HG02884 (cell line): ENCODE results near the gene ARID5B.

Experiments
- ATAC-seq: cut with Tn5 transposase; IDR thresholded peaks from one replicate; pipeline ENCODE4 v1.9.1; 2021; ENCODE audit warnings: mild to moderate bottlenecking, moderate library complexity; ENCODE audit not compliant: unreplicated experiment

The ARID5B gene

DNA sequence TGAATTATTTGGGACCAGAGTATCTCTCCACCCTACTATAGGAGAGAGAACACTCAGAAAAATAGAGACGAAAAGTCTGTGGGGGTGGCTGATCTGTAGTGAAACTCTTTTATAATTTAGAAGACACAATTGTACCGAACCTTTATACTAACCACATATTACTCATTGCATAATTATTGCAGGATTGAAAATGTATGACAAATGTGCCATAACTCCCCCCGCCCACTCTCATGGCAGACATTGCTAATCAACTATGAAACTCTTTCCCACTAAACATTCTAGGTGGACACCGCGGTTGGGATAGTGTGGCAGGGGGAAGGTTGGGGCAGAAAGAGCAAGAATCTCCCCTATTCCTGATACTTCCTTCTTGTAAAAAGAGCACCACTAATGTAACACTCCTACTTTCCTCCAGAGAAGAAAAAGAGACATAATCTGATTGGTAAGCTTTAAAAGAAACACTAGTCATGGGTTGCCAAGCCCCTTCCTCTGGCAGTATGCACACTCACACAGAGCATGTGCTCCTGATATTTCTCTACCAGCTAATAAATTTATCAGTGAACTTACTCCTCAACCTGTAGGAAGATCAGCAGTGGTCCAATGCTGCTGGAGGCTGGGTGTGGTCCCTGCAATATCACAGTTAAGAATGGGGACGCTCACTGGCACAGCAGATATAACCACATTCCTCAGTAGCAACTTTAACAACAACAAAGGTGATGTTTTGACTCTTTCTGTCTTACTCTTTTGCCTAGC lies 18.7 kb upstream of the ARID5B start:
- ATAC-seq = peak; percentile 70

DNA sequence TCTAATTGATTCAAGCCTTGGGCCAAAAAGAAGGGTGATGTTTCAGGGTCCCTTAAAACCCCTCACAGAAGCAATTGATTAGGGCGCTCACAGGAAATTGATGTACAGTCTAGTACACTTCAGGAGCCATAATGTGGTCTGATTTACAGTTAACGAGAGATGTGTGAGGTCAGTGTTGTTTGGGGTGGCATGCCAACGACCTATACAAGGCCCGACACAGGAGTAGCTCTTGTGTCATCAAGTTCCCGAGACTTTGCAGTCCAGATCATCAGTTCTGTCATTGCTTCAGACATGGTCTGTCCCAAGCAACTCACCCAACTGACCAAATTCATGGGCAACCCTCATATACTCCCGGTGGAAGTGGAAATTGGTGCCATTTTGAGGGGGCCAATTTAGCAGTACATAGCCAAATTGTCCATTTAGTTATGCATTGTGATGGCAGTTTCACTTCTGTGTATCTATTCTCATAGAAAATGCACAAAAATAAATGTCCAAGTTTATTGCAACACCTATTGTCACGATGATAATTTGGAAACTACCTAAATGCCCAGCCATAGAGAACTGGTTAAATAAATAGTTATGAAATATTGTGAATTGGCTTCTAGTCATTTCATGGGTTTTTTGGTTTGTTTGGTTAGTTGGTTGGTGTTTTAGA lies 18.0 kb upstream of the ARID5B start:
- no peak for ATAC-seq

DNA sequence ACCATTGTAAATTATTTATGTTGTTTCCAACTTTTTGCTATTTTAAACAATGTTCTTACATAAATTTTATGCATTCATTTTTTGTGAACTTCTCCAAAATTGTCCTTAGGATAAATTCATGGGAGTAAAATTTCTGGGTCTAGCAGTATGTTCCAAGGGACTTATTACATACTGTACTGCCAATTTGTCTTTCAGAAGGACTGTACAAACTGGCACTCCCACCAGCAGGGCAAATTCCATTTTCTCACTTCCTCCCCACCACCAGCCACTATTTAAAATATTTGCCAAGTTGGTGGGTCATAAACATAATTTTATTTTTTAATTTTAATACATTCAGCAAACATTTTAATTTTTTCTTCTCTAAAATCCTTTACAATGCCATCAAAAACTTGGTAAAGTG lies 13.7 kb upstream of the ARID5B start:
- no peak for ATAC-seq

DNA sequence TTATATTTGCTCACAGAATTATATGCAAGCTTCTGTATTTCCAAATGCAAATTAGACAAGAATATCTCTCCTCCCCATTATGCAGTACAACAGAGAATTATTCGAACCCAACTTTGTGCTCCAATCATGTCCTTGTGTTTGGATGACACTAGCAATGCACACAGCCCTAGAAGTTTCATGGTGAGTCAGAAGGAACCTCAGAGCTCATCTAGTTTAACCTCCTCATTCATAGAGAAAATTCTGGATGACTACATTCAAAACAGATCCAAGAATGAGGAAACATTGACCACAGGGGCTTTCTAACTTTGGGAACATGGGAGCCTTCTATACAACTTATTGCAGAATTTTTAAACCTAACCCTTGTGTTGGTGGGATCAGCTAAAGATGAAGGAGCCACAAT lies 12.8 kb upstream of the ARID5B start:
- ATAC-seq = peak; percentile 59

DNA sequence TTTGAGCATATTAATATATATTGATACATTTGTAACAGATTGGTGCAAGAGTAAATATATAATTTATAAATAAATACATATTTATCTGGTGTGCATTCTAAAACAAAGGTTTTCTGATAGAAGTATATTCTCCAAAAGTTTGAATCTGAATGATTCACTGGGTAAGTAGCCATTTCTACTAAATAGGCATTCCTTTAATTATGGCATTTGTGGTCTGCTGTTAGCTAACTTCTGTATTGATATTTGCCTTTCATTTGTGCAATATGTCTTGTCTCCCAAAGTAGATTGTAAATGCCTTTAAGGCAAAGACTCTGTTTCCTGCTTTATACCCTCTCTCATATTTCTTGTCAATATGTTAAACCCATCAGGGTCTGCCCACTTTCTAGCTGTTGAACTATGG lies 11.1 kb upstream of the ARID5B start:
- ATAC-seq = no peak

DNA sequence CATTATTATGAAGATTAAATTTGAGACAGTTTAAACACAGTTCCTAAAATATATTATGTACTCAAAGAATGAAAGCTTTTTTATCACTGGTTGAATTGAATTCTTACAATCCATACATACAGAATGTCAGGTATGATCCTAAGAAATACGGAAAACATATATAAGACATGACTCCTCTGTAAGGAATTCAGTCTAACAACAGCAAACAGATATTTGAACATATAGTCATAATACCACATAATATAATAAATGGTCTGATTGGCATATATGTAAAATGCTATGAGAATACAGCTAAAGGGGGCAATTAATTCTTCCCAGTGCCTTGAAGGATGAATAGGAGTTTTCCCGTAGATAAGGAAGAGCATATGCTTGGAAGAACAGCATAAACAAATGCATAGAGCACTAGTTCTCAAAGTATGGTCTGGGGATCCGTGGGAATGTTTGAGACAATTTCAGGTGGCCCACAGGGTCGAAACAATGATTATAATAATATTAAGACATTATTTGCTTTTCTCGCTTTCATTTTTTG lies 10.6 kb upstream of the ARID5B start:
- no peak for ATAC-seq

DNA sequence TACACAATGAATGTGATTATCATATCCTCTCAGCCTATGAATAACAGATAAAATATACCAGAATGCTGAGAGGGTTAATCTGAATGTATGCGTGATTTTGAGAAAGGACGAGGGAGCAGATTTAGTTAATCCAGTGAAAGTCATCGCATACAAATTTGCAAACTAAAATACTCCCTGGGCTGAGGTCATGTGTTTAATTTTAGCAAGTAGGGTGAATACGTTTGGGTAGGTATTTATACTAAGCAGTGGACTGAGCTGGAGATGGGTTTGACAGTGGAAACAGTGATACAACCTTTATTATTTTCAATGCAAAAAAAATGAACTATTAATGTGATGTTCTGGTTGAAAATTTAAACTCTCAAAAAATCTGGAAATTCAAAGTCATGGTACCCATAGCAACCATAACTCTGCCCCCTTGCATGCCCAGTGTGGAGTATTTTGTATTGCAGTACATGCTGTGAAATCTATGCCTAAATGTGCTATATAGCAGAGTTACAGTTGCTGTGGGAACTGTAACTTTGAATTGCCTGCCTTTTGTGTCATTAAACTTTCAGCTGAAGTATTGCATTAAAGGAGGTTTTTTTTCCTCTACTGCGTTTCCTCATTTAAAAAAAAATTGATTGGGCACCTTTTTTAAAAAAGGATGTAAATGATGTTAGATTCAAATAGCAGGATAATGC lies 9.5 kb upstream of the ARID5B start:
- no peak for ATAC-seq

DNA sequence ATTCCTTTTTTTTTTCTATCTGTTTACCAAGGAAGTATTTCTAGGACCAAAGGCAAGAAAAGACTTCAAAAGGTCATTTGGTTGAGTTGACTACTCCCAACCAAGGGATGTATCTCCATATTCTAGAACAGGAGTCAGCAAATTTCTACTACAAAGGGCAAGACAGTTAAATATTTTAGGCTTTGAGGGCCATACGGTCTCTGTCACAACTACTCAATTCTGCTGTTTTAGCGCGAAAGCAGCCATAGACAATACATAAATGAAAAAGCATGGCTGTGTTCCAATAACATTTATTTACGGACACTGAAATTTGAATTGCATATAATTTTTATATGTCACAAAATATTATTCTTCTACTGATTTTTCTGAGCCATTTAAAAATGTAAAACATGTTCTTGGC lies 8.5 kb upstream of the ARID5B start:
- ATAC-seq = no peak

DNA sequence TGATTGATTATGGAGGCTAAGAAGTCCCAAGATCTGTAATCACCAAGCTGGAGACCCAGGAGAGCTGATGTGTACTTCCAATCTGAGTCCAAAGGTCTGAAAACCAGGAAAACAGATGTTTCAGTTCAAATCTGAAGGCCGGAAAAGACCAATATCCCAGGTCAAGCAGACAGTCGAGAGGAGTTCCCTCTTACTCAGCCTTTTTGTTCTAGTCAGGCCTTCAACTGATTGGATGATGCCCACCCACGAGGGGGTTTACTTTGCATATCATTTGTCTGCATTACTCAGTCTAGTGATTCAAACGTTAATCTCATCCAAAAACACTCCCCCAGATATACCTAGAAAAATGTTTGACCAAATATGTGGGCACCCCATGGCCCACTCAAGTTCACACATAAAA lies 7.4 kb upstream of the ARID5B start:
- no peak for ATAC-seq

DNA sequence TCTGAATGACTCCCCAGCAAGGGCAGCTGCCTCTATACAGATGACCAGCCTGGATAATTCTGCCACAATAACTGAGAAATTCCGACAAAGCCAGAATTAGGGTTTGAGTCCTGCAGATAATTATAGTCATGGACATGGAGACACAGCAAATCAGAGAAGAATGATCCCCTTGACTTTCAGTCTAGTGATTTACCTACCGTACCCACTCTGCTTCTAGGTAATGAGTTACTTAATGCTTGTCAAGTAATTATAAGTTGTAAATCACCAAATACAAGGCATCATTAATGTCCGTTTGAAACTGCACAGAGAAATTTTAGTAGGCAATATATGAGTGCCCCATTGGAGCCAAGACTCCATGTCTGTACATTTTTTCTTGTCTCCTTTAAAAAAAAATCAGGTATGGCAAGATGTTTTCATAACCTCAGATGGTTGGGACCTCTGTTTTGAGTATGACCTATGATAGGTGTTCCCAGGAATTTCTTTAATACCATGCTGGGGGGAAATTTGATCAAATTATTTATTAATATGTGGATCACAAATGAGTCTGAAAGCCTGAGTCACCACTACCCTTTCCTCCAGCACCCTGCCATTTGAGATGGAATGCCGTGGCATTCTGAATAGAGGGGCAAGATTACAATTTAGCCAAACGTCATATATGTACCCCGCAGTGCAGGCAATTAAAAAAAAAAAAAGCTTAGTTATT lies 5.5 kb upstream of the ARID5B start:
- ATAC-seq = no peak

DNA sequence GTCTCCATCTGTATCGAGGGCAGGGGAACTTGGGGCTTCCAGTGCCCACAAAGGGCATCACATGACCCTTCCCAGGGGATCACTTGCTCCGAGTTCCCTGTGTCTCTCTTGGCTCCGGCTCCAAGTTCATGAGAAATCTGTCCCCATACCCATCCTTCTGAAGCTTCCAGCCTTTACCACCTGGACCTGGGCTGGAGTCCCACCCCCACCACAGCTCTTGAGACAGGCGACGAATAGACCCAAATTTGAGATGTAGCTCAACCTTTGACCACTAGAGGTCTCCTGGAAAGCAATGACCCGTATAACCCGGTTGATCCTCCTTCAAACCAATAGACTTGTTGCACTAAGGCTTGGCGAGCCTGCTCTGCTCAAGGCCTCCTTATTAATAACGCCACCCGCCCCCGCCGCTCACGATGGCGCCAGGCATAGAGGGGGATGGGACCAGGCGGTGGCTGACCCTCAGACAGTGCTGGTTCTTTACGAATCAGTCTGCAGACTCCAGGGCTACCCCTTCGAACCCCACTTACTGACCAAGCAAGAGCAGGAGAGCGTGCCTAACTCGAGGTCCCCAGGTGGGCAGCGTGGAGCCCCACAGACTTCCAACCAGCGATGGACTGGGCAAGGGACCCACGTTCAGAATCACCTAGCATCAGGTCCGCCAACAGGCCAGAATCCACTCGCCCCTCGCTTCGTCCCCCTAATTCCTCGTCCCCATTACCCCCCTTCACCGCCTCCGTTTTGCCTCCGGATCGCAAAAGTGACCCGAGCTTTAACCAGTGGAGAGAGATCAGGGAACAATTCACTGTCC lies 4.4 kb upstream of the ARID5B start:
- ATAC-seq = peak; percentile 64

DNA sequence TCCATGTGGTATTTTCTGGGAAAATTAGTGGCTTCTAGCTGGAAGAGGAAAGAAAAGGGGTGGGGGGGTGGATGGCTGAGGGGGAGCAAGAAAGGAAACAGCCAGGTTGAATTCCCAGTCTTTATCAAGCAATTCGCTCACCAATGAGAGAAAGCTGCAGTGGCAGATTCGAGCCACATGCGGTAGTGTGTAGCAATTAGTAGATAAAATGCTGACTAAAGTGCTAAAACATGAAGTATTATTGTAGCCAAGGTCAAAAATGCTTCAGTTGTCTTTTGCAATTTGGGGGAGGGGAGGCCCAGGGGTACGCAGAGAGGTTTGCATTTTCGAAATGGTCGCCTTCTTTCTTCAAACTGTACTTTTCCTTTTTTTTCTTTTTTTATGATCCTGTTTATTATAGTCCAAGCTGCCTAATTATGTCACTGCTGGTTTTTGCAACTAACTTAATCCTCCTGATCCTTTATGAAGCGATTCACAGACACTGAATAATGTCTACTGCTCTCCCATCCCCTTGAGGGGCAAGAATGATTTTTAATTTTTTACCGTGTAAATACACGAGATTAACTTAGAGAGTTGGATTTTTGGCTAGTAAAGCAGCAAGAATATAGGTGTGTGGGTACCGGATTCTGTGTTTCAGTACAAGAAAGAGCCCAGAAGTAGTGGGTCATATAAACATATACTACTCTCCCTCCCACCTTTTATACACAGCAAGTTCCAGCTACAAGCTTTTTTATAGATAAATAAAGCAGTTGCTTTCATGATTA lies 3.6 kb upstream of the ARID5B start:
- no peak for ATAC-seq

DNA sequence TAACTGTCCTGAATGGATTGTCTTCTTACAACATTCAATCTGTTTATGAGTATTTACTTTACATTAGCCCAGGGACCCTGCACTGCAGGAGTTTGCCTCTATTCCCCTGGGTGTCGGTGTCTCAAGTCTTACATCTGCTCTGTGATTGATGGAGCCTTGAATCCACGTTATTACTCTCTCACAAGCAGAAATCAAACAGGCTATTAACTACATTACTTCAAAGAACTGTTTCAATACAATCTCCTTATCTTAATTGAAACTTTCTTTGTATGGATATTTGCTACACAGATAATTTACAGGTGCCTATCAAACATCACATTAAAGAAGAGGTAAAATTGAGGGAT lies 3.1 kb upstream of the ARID5B start:
- no peak for ATAC-seq

DNA sequence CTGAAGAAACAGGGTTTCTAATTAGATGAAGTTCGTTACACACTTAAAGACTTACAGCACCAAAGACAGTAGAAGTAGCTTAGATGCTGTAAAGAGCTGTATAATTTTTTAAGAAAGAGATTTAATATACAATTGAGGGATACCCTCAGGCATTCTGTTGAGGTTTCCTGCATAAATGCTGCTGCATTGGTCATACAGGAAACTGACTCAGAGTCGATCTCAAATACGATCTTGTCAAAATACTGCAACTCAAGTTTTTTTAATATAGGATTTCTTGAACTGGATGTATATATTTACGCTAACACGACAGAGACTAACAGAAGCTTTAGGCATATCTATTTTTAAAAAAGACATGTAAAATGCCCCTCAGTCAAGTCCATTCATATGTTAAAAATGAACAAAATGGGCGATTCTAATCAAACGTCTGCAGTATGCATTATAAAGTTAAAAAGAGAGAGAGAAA lies 2.4 kb upstream of the ARID5B start:
- no peak for ATAC-seq

DNA sequence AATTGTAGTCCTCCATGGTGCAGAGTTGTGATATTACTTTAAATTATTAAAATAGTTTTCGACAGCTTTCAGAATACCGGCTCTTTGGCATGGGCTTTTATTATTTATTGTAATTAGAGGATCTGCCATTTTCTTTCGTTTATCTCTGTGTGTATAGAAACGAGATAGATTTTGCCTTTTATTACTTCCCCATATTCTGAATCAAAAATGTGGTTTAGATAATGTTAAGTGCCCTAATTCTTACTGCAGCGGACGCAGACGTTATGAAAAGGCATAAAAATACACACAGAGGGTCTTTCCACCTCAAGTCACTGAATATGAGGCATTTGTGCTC lies 1.9 kb upstream of the ARID5B start:
- ATAC-seq = no peak

DNA sequence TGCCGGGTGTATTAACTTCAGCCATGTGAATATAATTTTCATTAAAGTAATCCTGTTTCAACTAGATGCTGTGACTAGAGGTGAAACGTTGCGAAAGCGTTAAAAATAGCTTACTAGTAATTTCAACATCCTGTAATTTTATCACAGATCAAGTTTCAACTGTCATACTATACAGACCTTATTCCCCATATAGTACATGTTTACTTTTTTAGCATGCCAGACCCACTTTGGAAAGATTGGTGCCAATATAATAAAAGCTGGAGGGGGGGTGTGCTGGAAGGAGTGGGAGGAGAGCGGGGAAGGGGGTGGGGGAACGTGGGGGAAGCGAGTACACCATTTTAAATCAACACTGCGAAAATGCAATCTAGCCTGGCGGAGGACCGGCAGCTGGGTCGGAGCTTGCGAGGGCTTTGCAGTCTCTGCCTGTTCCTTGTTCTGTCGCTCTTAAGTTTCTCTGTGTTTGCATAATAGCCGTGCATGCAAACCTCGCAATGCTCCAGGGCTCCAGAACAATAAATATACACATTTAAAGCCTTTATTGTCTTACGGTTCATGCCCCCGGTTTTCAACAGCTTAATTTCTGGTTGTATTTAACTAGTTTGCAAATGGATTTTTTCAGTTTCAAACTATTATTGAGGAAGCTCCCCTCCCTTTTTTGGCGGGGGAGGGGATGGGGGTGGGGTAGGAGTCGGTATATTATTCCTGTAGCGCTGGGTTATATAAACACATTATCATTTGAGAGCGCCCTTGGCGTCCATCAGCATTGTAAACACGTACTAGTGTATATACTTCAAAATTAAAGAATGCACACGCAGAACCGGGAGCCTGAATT lies 1.3 kb upstream of the ARID5B start:
- ATAC-seq = peak; percentile 28

DNA sequence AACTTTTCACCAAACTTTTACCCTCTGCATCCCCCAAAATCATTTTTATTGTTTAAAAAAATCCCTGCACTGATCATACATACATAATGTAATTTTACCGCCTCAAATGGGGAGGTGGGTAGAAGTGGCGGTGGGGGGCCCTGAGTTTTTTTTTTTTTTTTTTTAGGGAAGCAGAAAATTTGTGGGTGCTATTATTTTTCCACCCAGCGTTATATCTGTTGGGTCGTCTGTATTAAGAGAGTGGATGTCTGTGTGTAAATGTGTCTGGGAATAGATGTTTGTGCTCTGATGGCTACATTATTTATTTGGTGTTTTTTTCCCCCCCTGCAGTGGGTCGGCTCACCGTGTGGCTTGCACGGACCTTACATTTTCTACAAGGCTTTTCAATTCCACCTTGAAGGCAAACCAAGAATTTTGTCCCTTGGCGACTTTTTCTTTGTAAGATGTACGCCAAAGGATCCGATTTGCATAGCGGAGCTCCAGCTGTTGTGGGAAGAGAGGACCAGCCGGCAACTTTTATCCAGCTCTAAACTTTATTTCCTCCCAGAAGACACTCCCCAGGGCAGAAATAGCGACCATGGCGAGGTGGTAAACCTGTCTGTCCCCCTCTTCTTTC lies 438 bp downstream of the ARID5B start:
- ATAC-seq = no peak

DNA sequence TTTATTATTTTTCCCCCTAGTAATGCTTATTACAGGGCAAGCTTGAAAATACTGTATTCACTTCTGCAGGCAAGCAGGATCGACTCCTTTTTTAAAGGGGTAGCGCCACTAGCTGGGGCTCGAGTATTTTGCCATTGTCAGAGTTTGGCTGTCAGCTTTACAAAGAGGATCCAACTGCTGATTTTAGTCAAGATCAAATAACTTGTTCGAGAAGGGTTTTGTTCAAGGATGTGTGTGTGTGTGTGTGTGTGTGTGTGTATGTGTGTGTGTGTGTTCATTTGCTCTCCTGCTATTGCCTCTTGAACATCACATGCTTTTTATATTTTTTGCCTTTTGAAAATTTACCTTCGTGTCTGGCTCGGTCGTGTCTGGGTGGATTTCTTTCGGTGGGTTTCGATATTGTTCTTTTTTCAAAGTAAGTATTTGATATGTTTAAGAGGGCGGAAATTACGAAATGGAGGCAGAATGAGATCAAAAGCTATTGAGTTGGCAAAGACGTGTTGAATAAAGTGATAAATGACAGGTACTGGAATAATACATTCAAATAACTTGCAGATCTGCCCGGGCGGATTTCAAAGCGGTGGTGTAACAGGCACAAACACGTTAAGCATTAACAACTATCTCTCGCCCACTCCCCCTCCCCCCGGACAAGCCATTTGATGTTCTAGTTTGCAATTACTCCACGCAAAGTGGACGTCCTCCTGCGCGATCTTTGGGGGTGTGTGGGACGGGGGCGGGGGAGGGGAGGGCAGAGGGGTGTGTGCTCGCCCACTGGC lies 1.1 kb downstream of the ARID5B start:
- no peak for ATAC-seq
